K562 (cell line): ENCODE measurements around the gene RUSC1. TPM values are rescaled to one million over a fixed set of nuclear protein-coding genes. Genes with fewer than 3 reads are reported as not detected.
A peak's percentile ranks its signal among the peaks of the same experiment; 100 is the strongest.

Experiments used
- ATAC-seq: fragments of 200-7000 bp; cut with Tn5 transposase; 3 replicates; pipeline ENCODE4 v1.9.1; 2020; ENCODE audit warnings: moderate library complexity
- BruUV-seq: library from RNA; stranded (reverse); fragments of 400-500 nt; replicated peaks from 2 replicates; lab custom pipeline; 2021; lab: Mats Ljungman, UMichigan
- CTCF ChIA-PET: fragments of 300-600 bp; formaldehyde crosslinking; extraction: SDS; loops from one replicate; lab custom pipeline; 2021; ENCODE audit warnings: low intra/inter-chr PET ratio; lab: Yijun Ruan, JAX
- POLR2A ChIA-PET: fragments of 300-600, 350-650 bp; sonication (Branson Sonifier 250); formaldehyde crosslinking; extraction: SDS; loops from one replicate; lab custom pipeline; 2021; ENCODE audit warnings: antibody characterized with exemption, inconsistent platforms; lab: Yijun Ruan, JAX
- DNase-seq, 4 experiments: peaks; one replicate each; pipeline versions ENCODE4 v3.0.0 to v3.0.0-alpha.2; 2011 to 2018; ENCODE audit warnings: low spot score in 3 of 4, mixed read lengths in 3 of 4; ENCODE audit errors: extremely low read depth in 1 of 4
- FAIRE-seq: peaks from 2 replicates; lab custom pipeline; 2011; peaks lifted over from hg19 to GRCh38; lab: Jason Lieb, UNC
- H2AFZ ChIP-seq: 2 replicates; pipeline ENCODE4 v1.6.0; 2011; ENCODE audit warnings: low read depth, low read length, control low read depth, inconsistent platforms
- H3K27ac ChIP-seq: fragments of 200-600 bp; 3 replicates; pipeline ENCODE4 v1.8.0; 2011; ENCODE audit warnings: low read depth, mild to moderate bottlenecking, control low read depth, inconsistent platforms, low read length, moderate library complexity, mixed read lengths; ENCODE audit errors: extremely low read depth
- H3K27me3 ChIP-seq, 2 experiments: fragments of 300-600 bp in 1 of 2; 2 replicates in 1 of 2; 3 replicates in 1 of 2; pipeline versions ENCODE4 v1.6.0 to v1.8.0; 2011; ENCODE audit warnings: inconsistent platforms in 2 of 2, low read length in 2 of 2, mild to moderate bottlenecking in 1 of 2, mixed read lengths in 1 of 2, moderate library complexity in 1 of 2; ENCODE audit not compliant: control insufficient read depth in 2 of 2, insufficient read depth in 2 of 2
- H3K36me3 ChIP-seq: fragments of 300-600 bp; 3 replicates; pipeline ENCODE4 v1.8.0; 2011; ENCODE audit warnings: mild to moderate bottlenecking, low read length, inconsistent platforms; ENCODE audit not compliant: control insufficient read depth, insufficient read depth
- H3K4me1 ChIP-seq, 2 experiments: fragments of 200-600 bp in 1 of 2; replicated peaks in 1 of 2; 2 replicates in 1 of 2; 3 replicates in 1 of 2; pipeline versions ENCODE4 v1.5.1 to v1.8.0; 2011; ENCODE audit warnings: inconsistent platforms in 2 of 2, low read length in 2 of 2, mild to moderate bottlenecking in 1 of 2, mixed read lengths in 1 of 2, moderate library complexity in 1 of 2; ENCODE audit not compliant: control insufficient read depth in 2 of 2, insufficient read depth in 2 of 2
- H3K4me2 ChIP-seq: 2 replicates; pipeline ENCODE4 v1.6.1; 2011; ENCODE audit warnings: low read length, control low read depth, inconsistent platforms, mixed read lengths; ENCODE audit not compliant: insufficient read depth
- H3K4me3 ChIP-seq: fragments of 200-600 bp; sonication (generic), shearing (Covaris generic); 2 replicates; pipeline ENCODE4 v1.5.1; 2016; ENCODE audit warnings: control low read depth, inconsistent platforms
- H3K79me2 ChIP-seq: fragments of 200-600 bp; 3 replicates; pipeline ENCODE4 v1.8.0; 2011; ENCODE audit warnings: low read length, inconsistent platforms; ENCODE audit not compliant: control insufficient read depth, insufficient read depth
- H3K9ac ChIP-seq, 2 experiments: 2 replicates each; pipeline versions ENCODE4 v1.6.0 to v1.6.1; 2011; ENCODE audit warnings: low read depth in 2 of 2, low read length in 2 of 2, control low read depth in 1 of 2, inconsistent platforms in 1 of 2, mild to moderate bottlenecking in 1 of 2, mixed read lengths in 1 of 2; ENCODE audit not compliant: insufficient read depth in 1 of 2
- H3K9me1 ChIP-seq: one replicate; pipeline ENCODE4 v1.6.0; 2011; ENCODE audit warnings: inconsistent platforms, mild to moderate bottlenecking, low read length, moderate library complexity; ENCODE audit not compliant: control insufficient read depth, insufficient read depth
- H3K9me3 ChIP-seq: replicated peaks from 2 replicates; pipeline ENCODE4 v1.5.1; 2011; ENCODE audit warnings: low read depth, low read length, inconsistent platforms; ENCODE audit not compliant: control insufficient read depth, insufficient read depth
- H4K20me1 ChIP-seq: replicated peaks from 2 replicates; pipeline ENCODE4 v1.6.1; 2011; ENCODE audit warnings: low read length, inconsistent platforms, mixed read lengths; ENCODE audit not compliant: control insufficient read depth, insufficient read depth
- CREB1 ChIP-seq, 2 experiments: sonication (generic) in 1 of 2; formaldehyde crosslinking in 1 of 2; IDR thresholded peaks; 2 replicates each; pipeline versions ENCODE4 v1.6.1 to v1.8.0; 2012 to 2022; ENCODE audit warnings: inconsistent platforms in 1 of 2, mild to moderate bottlenecking in 1 of 2, missing genetic modification reagents in 1 of 2, moderate library complexity in 1 of 2
- HIVEP1 ChIP-seq: fragments of 250-450 bp; sonication (Bioruptor Pico); IDR thresholded peaks from 2 replicates; pipeline ENCODE4 v1.4.0; 2020; ENCODE audit warnings: mild to moderate bottlenecking
- HNRNPUL1 ChIP-seq: fragments of 200-400 bp; formaldehyde crosslinking; IDR thresholded peaks from 2 replicates; pipeline ENCODE4 v1.6.1; 2017; ENCODE audit warnings: low read length
- KLF1 ChIP-seq: fragments of 450-650 bp; IDR thresholded peaks from 2 replicates; pipeline ENCODE4 v1.6.1; 2016; ENCODE audit warnings: missing genetic modification characterization, missing compliant biosample characterization
- POLR2G ChIP-seq: fragments of 200-400 bp; formaldehyde crosslinking; IDR thresholded peaks from 2 replicates; pipeline ENCODE4 v1.6.1; 2017; ENCODE audit warnings: low read depth, mild to moderate bottlenecking, antibody characterized with exemption, low read length, moderate library complexity
- RAD51 ChIP-seq: fragments of 450-650 bp; IDR thresholded peaks from 2 replicates; pipeline ENCODE4 v1.7.1; 2016; ENCODE audit warnings: low read depth, mild to moderate bottlenecking, borderline replicate concordance
- SRF ChIP-seq, 2 experiments: fragments of 250-450, 450-650 bp in 1 of 2; sonication (Bioruptor Pico) in 1 of 2; sonication (generic) in 1 of 2; formaldehyde crosslinking; IDR thresholded peaks; 2 replicates each; pipeline versions ENCODE4 v1.5.0 to v1.5.1; 2020 to 2022; ENCODE audit warnings: mild to moderate bottlenecking in 1 of 2, missing genetic modification reagents in 1 of 2
- TAF9B ChIP-seq: fragments of 450-650 bp; IDR thresholded peaks from 2 replicates; pipeline ENCODE4 v1.6.1; 2018; ENCODE audit warnings: mild to moderate bottlenecking; ENCODE audit not compliant: partially characterized antibody
- TEAD4 ChIP-seq, 2 experiments: sonication (generic) in 1 of 2; formaldehyde crosslinking in 1 of 2; IDR thresholded peaks; 2 replicates each; pipeline versions ENCODE4 v1.6.1 to v1.8.0; 2012 to 2022; ENCODE audit warnings: borderline replicate concordance in 1 of 2, inconsistent platforms in 1 of 2, low read length in 1 of 2, mild to moderate bottlenecking in 1 of 2, missing genetic modification reagents in 1 of 2
- ZBTB8A ChIP-seq: fragments of 450-650 bp; IDR thresholded peaks from 2 replicates; pipeline ENCODE4 v1.6.1; 2018; ENCODE audit warnings: mild to moderate bottlenecking, moderate library complexity; ENCODE audit not compliant: partially characterized antibody
- WGBS: fragments of 100-300 bp; shearing (Covaris generic); methylation state at CpG from one replicate; pipeline ENCODE4 v1.1.6; 2016; ENCODE audit warnings: low coverage, mixed read lengths; ENCODE audit not compliant: insufficient coverage; ENCODE audit errors: missing lambda C conversion rate; 5-methylcytosine and 5-hydroxymethylcytosine counted together
- in situ Hi-C: fragments of 300-500 bp; cut with MboI; formaldehyde crosslinking; loops from 4 replicates; pipeline ENCODE4 v1.15.0; 2018; ENCODE audit warnings: inconsistent platforms, mixed read lengths
- intact Hi-C: fragments of 100-400 bp; cut with micrococcal nuclease; formaldehyde crosslinking; loops from 2 replicates; pipeline ENCODE4 v1.14.2; 2022
- polyA plus RNA-seq, 8 experiments: library from polyadenylated mRNA; depleted of rRNA in 4 of 8; stranded (reverse) in 5 of 8; unstranded in 3 of 8; fragments of >200 nt; fragmentation: Nextera tagmentation in 2 of 8; fragmentation: Illumina TruSeq in 1 of 8; extraction: Ambion mirVana in 2 of 8; extraction: Trizol in 1 of 8; gene quantifications; 2 replicates each; pipeline versions ENCODE4 v1.2.1 to v1.2.3, GENCODE V29; 2011 to 2014; ENCODE audit warnings: inconsistent platforms in 1 of 8, missing spikeins in 1 of 8
- total RNA-seq, 7 experiments: library from RNA; depleted of rRNA in 6 of 7; stranded (reverse); fragments of >200 nt in 6 of 7; fragmentation: Illumina TruSeq in 2 of 7; extraction: Trizol in 2 of 7; gene quantifications; 2 replicates each; pipeline versions ENCODE4 v1.2.1 to v1.2.3, GENCODE V29; 2011 to 2021; ENCODE audit warnings: low replicate concordance in 1 of 7
- TF ChIP-seq, protein P1 (sequence below): fragments of 200-800 bp; sonication (Bioruptor generic); IDR thresholded peaks from 2 replicates; pipeline ENCODE4 v1.6.1; 2017; ENCODE audit warnings: missing genetic modification characterization, missing compliant biosample characterization

Gene RUSC1
- total and polyA plus RNA-seq, 9 of the 15 experiments (the other 6 are each of a cell fraction or from before 2014, with no cell fraction given), result 5.7 to 68.3 (median 33.6) TPM

DNA sequence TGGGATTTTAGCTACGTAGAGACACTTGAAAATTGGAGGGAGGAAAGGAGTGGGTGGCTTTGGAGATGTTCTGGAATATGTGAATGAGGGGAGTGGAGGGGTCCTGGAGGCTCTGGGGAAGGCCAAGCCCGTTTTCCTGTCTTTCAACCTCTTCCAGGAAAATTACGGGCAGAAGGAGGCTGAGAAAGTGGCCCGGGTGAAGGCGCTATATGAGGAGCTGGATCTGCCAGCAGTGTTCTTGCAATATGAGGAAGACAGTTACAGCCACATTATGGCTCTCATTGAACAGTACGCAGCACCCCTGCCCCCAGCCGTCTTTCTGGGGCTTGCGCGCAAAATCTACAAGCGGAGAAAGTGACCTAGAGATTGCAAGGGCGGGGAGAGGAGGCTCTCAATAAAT is 442 bp upstream of the RUSC1 start (continued):
- TF ChIP-seq, protein P1, sequence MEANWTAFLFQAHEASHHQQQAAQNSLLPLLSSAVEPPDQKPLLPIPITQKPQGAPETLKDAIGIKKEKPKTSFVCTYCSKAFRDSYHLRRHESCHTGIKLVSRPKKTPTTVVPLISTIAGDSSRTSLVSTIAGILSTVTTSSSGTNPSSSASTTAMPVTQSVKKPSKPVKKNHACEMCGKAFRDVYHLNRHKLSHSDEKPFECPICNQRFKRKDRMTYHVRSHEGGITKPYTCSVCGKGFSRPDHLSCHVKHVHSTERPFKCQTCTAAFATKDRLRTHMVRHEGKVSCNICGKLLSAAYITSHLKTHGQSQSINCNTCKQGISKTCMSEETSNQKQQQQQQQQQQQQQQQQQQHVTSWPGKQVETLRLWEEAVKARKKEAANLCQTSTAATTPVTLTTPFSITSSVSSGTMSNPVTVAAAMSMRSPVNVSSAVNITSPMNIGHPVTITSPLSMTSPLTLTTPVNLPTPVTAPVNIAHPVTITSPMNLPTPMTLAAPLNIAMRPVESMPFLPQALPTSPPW, result no peak
- TF ChIP-seq HNRNPUL1 (no peak), RAD51 (no peak), SRF (CRISPR knock-in tag; IDR thresholded peaks at IDR 0.05) (no peak), KLF1 (no peak), TAF9B (no peak), ZBTB8A (no peak)

DNA sequence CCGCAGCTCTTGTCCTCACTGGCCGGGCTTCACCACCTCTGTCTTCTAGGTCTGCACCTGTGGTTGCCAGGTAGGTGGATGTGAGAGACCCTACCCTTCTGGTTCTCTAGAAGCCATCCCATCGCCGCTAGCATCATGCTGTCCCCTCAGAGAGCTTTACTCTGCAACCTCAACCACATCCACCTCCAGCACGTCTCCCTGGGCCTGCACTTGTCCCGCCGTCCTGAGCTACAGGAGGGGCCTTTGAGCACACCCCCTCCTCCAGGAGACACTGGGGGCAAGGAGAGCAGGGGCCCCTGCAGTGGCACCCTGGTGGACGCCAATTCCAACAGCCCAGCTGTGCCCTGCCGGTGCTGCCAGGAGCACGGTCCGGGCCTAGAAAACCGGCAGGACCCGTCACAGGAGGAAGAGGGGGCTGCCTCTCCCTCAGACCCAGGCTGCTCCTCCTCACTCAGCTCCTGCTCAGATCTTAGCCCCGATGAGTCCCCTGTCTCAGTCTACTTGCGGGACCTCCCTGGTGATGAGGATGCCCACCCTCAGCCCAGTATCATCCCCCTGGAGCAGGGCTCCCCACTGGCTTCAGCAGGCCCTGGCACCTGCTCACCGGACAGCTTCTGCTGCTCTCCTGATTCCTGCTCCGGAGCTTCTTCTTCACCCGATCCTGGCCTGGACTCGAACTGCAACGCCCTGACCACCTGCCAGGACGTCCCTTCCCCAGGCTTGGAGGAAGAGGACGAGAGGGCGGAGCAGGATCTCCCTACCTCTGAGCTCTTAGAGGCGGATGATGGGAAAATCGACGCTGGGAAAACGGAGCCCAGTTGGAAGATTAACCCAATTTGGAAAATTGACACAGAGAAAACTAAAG is 1.2 kb downstream of the RUSC1 start:
- DNase-seq (no peak), FAIRE-seq (no peak), ATAC-seq (no peak)
- Histone ChIP-seq H3K27me3 (no peaks in the 10 kb centered on the region), H3K4me2 (peak overlapping the region; percentile 50; the same call in 1 of the 2 replicates), H3K79me2 (peaks cover 19% of the 10 kb centered on the region), H3K4me1 (peaks cover 17 to 67% of the 10 kb centered on the region in 2 experiments; a peak in 4 of 5 replicates), H3K27ac (no peak overlapping the region), H3K36me3 (peaks cover 53% of the 10 kb centered on the region), H3K9ac (peak overlapping the region in 1 of 2 experiments; percentile 67; a peak in 1 of 4 replicates), H3K9me3 (no peaks in the 10 kb centered on the region), H3K4me3 (no peak overlapping the region), H3K9me1 (peaks cover 4% of the 10 kb centered on the region), H2AFZ (no peak overlapping the region), H4K20me1 (peaks cover 14% of the 10 kb centered on the region)
- TF ChIP-seq POLR2G, result peak; percentile 67
- TF ChIP-seq CREB1 (IDR thresholded peaks at IDR 0.05), result no peak
- TF ChIP-seq CREB1 (CRISPR knock-in tag; IDR thresholded peaks at IDR 0.05), result peak; percentile 16; the same call in 1 of the 2 replicates
- no peak for TF ChIP-seq TEAD4 (IDR thresholded peaks at IDR 0.05; ENCODE audit: low read length)
- TF ChIP-seq TEAD4 (CRISPR knock-in tag; IDR thresholded peaks at IDR 0.05; ENCODE audit: borderline replicate concordance), result 0 out of 2 replicates have a peak, but pooled peaks have one; percentile 45
- no peak for TF ChIP-seq HIVEP1 (CRISPR knock-in tag)
- CTCF ChIA-PET, result interaction anchor here (5.0 kb wide), 1 partner anchor 71 kb away, joined by 38 read pairs; no protein-coding TSS in a partner anchor
- WGBS, result 87% methylated on average over 25 of the region's 27 CpGs
- TSS peak; percentile 33 for BruUV-seq
- intact Hi-C loops, result loop anchor here (2.0 to 10.0 kb wide), 2 partner anchors 13 to 273 kb away; partner anchors contain the start of gene FDPS
- in situ Hi-C loops, result loop anchor here (25.0 kb wide), 1 partner anchor 1415 kb away; the partner anchor contains the start of genes ISG20L2, METTL25B and MRPL24
- POLR2A ChIA-PET, result interaction anchor here (0.6 to 5.7 kb wide), 14 partner anchors 10 to 670 kb away, joined by 3 to 30 read pairs (median 3); partner anchors contain the start of genes ENTREP3, HCN3 and SCAMP3
